ENCODE results near the gene RYR2. TPM values are rescaled to one million over a fixed set of nuclear protein-coding genes. Genes with fewer than 3 reads are reported as not detected.

RYR2 gene
- total and polyA plus RNA-seq, 12 donors: 43.1 to 1,252 (median 872) TPM

DNA sequence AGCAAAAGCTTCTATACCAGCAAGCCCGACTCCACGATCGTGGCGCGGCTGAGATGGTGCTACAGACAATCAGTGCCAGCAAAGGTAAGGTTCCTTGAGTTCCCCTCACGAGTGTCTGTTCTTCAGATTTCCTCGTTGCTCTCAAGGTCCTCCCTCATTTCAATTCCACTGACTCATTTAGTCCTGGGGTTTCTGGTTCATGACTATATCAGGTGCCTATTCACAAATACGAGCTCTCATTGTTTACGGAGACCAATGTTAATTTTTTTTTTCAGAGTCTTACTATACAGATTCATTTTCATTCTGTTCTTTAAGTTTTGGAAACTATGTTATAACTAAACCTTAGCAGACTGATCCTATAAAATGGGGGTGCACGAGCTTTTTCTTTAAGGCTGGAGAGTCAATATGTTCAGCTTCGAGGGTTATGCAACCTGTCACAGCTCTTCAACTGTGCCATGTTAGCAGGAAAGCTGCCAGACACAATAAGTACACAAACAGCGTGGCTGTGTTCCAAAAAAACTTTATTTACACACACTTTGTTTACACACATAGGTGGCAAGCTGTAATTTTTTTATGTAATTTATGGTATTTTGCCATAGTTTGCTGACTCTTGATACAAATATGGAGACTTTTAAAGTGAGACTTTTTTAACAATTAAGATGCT lies 714.5 kb downstream of the RYR2 start:
- WGBS, 2 donors: 78 to 80% methylated on average over 12 of the region's 12 CpGs
- intact Hi-C loops (cut with DNase I): no loop called here
- peak overlapping the region in 1 of 10 donors; percentile 8 for H3K27ac ChIP-seq
- TF ChIP-seq, protein P1, sequence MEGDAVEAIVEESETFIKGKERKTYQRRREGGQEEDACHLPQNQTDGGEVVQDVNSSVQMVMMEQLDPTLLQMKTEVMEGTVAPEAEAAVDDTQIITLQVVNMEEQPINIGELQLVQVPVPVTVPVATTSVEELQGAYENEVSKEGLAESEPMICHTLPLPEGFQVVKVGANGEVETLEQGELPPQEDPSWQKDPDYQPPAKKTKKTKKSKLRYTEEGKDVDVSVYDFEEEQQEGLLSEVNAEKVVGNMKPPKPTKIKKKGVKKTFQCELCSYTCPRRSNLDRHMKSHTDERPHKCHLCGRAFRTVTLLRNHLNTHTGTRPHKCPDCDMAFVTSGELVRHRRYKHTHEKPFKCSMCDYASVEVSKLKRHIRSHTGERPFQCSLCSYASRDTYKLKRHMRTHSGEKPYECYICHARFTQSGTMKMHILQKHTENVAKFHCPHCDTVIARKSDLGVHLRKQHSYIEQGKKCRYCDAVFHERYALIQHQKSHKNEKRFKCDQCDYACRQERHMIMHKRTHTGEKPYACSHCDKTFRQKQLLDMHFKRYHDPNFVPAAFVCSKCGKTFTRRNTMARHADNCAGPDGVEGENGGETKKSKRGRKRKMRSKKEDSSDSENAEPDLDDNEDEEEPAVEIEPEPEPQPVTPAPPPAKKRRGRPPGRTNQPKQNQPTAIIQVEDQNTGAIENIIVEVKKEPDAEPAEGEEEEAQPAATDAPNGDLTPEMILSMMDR (IDR thresholded peaks at IDR 0.05): no peak
- no peak for ATAC-seq
- peaks cover 0 to 34% (median 0%) of the 10 kb centered on the region in 9 donors for H3K36me3 ChIP-seq
- DNase-seq: no peak
- H3K9me3 ChIP-seq: no peaks in the 10 kb centered on the region
- H3K27me3 ChIP-seq: no peaks in the 10 kb centered on the region
- peaks cover 0 to 31% (median 4%) of the 10 kb centered on the region in 9 donors for H3K4me1 ChIP-seq
- H3K4me3 ChIP-seq: no peak overlapping the region

DNA sequence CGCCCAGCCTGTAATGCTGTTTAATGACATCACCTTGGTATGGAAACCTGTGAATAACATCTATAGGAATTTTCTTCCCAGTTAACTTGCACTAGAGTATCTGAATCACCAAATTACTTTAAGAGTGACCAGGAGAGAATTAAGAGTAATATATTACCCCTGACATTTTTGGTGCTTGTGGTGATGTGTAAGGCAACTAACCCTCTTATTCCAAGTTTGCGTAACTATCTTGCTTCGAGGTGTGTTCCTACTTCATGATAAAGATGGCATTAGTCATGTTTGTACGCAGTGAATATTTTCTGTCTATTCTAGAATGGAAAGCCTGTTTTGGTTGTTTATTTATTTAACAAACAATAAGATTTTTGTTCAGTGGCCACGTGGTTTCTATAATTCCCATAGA lies 717.4 kb downstream of the RYR2 start:
- DNase-seq: no peak
- no peaks in the 10 kb centered on the region for H3K9me3 ChIP-seq
- no peak overlapping the region for H3K27ac ChIP-seq
- no peak overlapping the region for H3K4me3 ChIP-seq
- H3K36me3 ChIP-seq: peaks cover 0 to 38% (median 0%) of the 10 kb centered on the region in 9 donors
- intact Hi-C loops (cut with DNase I): no loop called here
- peaks cover 0 to 38% (median 4%) of the 10 kb centered on the region in 9 donors for H3K4me1 ChIP-seq
- TF ChIP-seq, protein P1 (IDR thresholded peaks at IDR 0.05): no peak
- WGBS, 2 donors: 74 to 79% methylated on average over 5 of the region's 5 CpGs
- no peaks in the 10 kb centered on the region for H3K27me3 ChIP-seq
- no peak for ATAC-seq

DNA sequence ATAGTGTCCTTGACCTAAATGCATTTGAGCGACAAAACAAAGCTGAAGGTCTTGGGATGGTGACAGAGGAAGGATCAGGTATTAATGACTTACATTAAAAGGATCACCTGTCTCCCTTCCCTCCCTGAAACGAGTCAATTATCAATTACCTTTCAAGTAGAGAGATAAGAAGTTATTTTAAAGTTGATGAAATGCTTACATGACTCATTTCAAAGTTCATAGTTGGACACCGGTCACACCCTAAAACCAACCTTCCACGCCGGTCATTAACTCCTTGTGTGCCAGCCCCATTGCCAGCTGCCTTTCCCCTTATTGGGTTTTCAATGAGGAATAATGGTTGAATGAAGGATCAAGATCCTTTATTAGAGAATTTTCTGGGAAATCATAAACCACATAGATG lies 719.0 kb downstream of the RYR2 start:
- Histone ChIP-seq H3K27ac (no peak overlapping the region), H3K27me3 (no peaks in the 10 kb centered on the region), H3K4me3 (no peak overlapping the region), H3K9me3 (no peaks in the 10 kb centered on the region), H3K4me1 (peaks cover 0 to 32% (median 4%) of the 10 kb centered on the region in 9 donors), H3K36me3 (peaks cover 0 to 44% (median 0%) of the 10 kb centered on the region in 9 donors)
- TF ChIP-seq, protein P1 (IDR thresholded peaks at IDR 0.05): no peak
- peak in 5 of 8 donors; percentile 12 to 25 (median 16) for ATAC-seq
- intact Hi-C loops (cut with DNase I): no loop called here
- DNase-seq: no peak
- 29 to 40% methylated on average over 5 of the region's 5 CpGs for WGBS, 2 donors

DNA sequence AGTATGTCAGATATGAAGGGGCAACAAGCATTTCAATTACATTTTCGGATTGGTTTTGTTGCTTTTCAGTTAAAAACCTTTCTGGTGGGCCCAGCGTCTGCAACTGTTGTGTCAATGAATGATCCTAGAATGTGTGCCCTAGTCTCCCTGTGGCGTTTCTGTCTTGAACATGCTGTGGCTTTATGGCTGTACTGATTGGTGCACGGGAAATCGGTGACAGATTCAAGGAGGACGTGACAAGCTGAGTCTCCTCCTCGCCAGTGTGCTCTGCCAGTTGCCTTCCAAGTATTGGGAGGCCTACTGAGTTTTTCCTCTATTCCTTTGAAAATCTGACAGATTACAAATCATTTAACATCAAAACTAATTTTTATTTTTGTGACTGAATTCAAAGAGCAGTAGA lies 721.2 kb downstream of the RYR2 start:
- H3K27ac ChIP-seq: no peak overlapping the region
- H3K27me3 ChIP-seq: no peaks in the 10 kb centered on the region
- no peaks in the 10 kb centered on the region for H3K9me3 ChIP-seq
- ATAC-seq (peak in 5 of 8 donors; percentile 32 to 66 (median 55)), DNase-seq (no peak)
- WGBS, 2 donors: 53 to 54% methylated on average over 7 of the region's 7 CpGs
- H3K4me3 ChIP-seq: no peak overlapping the region
- peaks cover 0 to 48% (median 0%) of the 10 kb centered on the region in 9 donors for H3K36me3 ChIP-seq
- intact Hi-C loops (cut with DNase I): no loop called here
- H3K4me1 ChIP-seq: peaks cover 0 to 18% (median 0%) of the 10 kb centered on the region in 9 donors
- TF ChIP-seq, protein P1 (IDR thresholded peaks at IDR 0.05): no peak
